ENCODE data around the gene CCDC63.
A peak's percentile ranks its signal among the peaks of the same experiment; 100 is the strongest.

The CCDC63 gene

DNA sequence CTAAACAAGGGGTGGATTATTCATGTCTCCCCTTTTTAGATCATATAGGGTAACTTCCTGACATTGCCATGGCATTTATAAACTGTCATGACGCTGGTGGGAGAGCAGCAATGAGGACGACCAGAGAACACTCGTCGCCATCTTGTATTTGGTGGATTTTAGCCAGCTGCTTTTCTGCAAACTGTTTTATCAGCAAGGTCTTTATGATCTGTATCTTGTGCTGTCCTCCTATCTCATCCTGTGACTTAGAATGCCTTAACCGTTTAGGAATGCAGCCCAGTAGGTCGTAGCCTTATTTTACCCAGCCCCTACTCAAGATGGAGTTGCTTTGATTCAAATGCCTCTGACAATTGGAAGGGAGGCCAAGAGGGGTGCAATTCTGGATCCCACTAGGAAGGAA, 5.8 kb upstream of the CCDC63 start:
- ChIA-PET CTCF (interaction anchor here (2.4 kb wide), 1 partner anchor 15 kb away, joined by 6 read pairs; no protein-coding TSS in a partner anchor), POLR2A (no interaction called here)
- 86% methylated on average over 6 of the region's 6 CpGs for WGBS (ENCODE audit: insufficient coverage)
- Histone ChIP-seq H3K4me3 (ENCODE audit: control insufficient read depth in 1 of 7, extremely low read depth in 1 of 7, insufficient read depth in 4 of 7, low read depth in 2 of 7, low read length in 6 of 7) (no peak overlapping the region), H3K9me3 (ENCODE audit: control extremely low read depth in 1 of 5, control insufficient read depth in 4 of 5, insufficient read depth in 2 of 5, low read depth in 1 of 5, low read length in 4 of 5) (no peaks in the 10 kb centered on the region), H3K36me3 (ENCODE audit: control insufficient read depth in 4 of 4, insufficient read depth in 4 of 4, low read length in 3 of 4) (no peaks in the 10 kb centered on the region), H3K4me1 (ENCODE audit: control extremely low read depth in 1 of 4, control insufficient read depth in 4 of 4, insufficient read depth in 4 of 4, low read length in 3 of 4) (no peaks in the 10 kb centered on the region), H3K27ac (ENCODE audit: insufficient read depth in 1 of 2, low read depth in 1 of 2, low read length in 2 of 2, poor library complexity in 1 of 2, severe bottlenecking in 2 of 2) (no peak overlapping the region), H3K27me3 (replicated peaks in 2 of 5; ENCODE audit: control insufficient read depth in 4 of 5, insufficient read depth in 5 of 5, low read length in 4 of 5) (no peaks in the 10 kb centered on the region)
- no peak for DNase-seq

DNA sequence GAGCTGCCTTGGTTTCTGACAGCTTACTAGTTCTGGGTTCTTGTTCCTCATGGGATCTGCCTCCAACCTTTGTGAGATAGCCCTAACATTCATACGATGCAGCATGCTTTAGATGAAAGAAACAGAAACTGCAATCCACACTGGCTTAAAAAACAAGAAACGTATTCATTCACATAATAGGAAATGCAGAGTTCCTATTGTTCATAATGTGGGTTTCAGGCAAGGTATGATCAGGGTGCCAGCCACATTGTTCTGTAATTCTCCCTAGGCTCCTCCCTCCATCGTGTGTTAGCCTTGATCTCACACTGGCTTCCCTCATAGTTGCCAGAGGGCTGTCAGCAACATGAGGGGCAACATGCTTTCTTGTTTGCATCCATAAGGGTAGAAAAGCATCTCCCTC, 2.7 kb upstream of the CCDC63 start:
- H3K4me3 ChIP-seq (ENCODE audit: control insufficient read depth in 1 of 7, extremely low read depth in 1 of 7, insufficient read depth in 4 of 7, low read depth in 2 of 7, low read length in 6 of 7): no peak overlapping the region
- 90% methylated on average over 2 of the region's 3 CpGs for WGBS (ENCODE audit: insufficient coverage)
- peaks cover 0 to 5% (median 0%) of the 10 kb centered on the region in 5 experiments for H3K27me3 ChIP-seq (replicated peaks in 2 of 5; ENCODE audit: control insufficient read depth in 4 of 5, insufficient read depth in 5 of 5, low read length in 4 of 5)
- ChIA-PET CTCF (no interaction called here), POLR2A (no interaction called here)
- no peak for DNase-seq
- H3K9me3 ChIP-seq (ENCODE audit: control extremely low read depth in 1 of 5, control insufficient read depth in 4 of 5, insufficient read depth in 2 of 5, low read depth in 1 of 5, low read length in 4 of 5): no peaks in the 10 kb centered on the region
- H3K36me3 ChIP-seq (ENCODE audit: control insufficient read depth in 4 of 4, insufficient read depth in 4 of 4, low read length in 3 of 4): no peaks in the 10 kb centered on the region
- no peak overlapping the region for H3K27ac ChIP-seq (ENCODE audit: insufficient read depth in 1 of 2, low read depth in 1 of 2, low read length in 2 of 2, poor library complexity in 1 of 2, severe bottlenecking in 2 of 2)
- peaks cover 0 to 8% (median 4%) of the 10 kb centered on the region in 4 experiments for H3K4me1 ChIP-seq (ENCODE audit: control extremely low read depth in 1 of 4, control insufficient read depth in 4 of 4, insufficient read depth in 4 of 4, low read length in 3 of 4)

DNA sequence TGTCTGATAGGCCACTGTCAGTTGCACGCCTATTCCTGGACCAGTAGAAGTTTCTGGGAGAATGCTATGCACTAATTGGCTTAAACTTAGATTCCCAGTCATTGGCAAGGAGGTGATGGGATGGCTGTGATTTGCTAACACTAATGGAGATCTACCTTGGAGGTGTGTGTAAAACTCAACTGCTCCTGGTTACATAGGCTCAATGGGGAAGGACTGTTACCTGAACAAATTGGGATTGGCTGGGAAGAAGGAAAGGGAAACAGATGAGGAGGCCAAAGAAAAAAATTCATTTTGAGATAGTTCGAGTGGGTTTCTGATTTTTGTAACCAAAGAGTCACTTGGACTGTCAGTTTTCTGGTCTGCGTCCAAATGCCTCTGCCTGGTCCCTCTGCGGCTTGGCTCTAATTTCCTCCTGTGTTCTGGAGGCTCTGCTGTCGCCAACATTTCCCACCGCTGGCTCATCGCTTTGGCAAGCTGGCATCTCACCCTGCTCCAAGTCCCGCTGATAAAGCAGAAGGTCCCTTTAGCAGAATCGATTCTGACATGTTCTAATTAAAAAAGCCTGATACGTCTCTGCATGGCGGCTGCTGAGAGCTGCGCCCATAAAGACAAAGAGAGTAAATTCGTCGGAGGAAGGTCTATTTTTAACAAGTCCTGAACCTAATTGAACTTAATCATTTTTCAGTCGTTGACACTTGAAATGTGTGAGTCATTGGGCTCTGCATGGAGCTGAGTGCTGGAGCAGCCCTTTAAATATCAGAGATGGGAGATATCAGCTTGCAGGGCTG, 2.0 kb upstream of the CCDC63 start:
- 91% methylated on average over 12 of the region's 15 CpGs for WGBS (ENCODE audit: insufficient coverage)
- POLR2A ChIA-PET: no interaction called here

DNA sequence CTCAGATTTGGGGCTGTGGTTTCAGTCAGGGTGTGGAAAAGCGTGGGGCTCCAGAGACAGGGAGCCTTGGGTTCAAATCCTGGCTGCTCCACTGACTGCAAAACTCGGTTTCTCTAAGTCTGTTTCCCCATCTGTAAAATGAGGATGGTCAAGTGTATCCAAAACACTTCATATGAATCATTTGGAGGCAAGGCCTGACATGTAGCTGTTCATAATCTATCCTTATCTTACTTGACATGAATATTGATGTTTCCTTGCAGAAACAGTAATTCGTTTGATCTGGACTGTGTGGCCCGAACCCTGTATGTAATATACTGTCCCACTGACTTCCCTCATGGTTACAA, 1.5 kb upstream of the CCDC63 start:
- 77% methylated on average over 4 of the region's 4 CpGs for WGBS (ENCODE audit: insufficient coverage)
- no peaks in the 10 kb centered on the region for H3K36me3 ChIP-seq (ENCODE audit: control insufficient read depth in 4 of 4, insufficient read depth in 4 of 4, low read length in 3 of 4)
- peaks cover 0 to 8% (median 4%) of the 10 kb centered on the region in 4 experiments for H3K4me1 ChIP-seq (ENCODE audit: control extremely low read depth in 1 of 4, control insufficient read depth in 4 of 4, insufficient read depth in 4 of 4, low read length in 3 of 4)
- CTCF ChIA-PET: no interaction called here
- H3K9me3 ChIP-seq (ENCODE audit: control extremely low read depth in 1 of 5, control insufficient read depth in 4 of 5, insufficient read depth in 2 of 5, low read depth in 1 of 5, low read length in 4 of 5): no peaks in the 10 kb centered on the region
- DNase-seq: no peak
- H3K4me3 ChIP-seq (ENCODE audit: control insufficient read depth in 1 of 7, extremely low read depth in 1 of 7, insufficient read depth in 4 of 7, low read depth in 2 of 7, low read length in 6 of 7): no peak overlapping the region
- peaks cover 0 to 5% (median 0%) of the 10 kb centered on the region in 5 experiments for H3K27me3 ChIP-seq (replicated peaks in 2 of 5; ENCODE audit: control insufficient read depth in 4 of 5, insufficient read depth in 5 of 5, low read length in 4 of 5)
- POLR2A ChIA-PET: no interaction called here
- no peak overlapping the region for H3K27ac ChIP-seq (ENCODE audit: insufficient read depth in 1 of 2, low read depth in 1 of 2, low read length in 2 of 2, poor library complexity in 1 of 2, severe bottlenecking in 2 of 2)

More for the DNA sequence above, 2.0 kb upstream of the CCDC63 start:
- H3K4me3 ChIP-seq (ENCODE audit: control insufficient read depth in 1 of 7, extremely low read depth in 1 of 7, insufficient read depth in 4 of 7, low read depth in 2 of 7, low read length in 6 of 7): no peak overlapping the region
- CTCF ChIA-PET: no interaction called here
- H3K9me3 ChIP-seq (ENCODE audit: control extremely low read depth in 1 of 5, control insufficient read depth in 4 of 5, insufficient read depth in 2 of 5, low read depth in 1 of 5, low read length in 4 of 5): no peaks in the 10 kb centered on the region
- DNase-seq: peak in 1 of 3 donors; percentile 32
- no peak overlapping the region for H3K27ac ChIP-seq (ENCODE audit: insufficient read depth in 1 of 2, low read depth in 1 of 2, low read length in 2 of 2, poor library complexity in 1 of 2, severe bottlenecking in 2 of 2)
- peaks cover 0 to 8% (median 4%) of the 10 kb centered on the region in 4 experiments for H3K4me1 ChIP-seq (ENCODE audit: control extremely low read depth in 1 of 4, control insufficient read depth in 4 of 4, insufficient read depth in 4 of 4, low read length in 3 of 4)
- no peaks in the 10 kb centered on the region for H3K36me3 ChIP-seq (ENCODE audit: control insufficient read depth in 4 of 4, insufficient read depth in 4 of 4, low read length in 3 of 4)
- peaks cover 0 to 5% (median 0%) of the 10 kb centered on the region in 5 experiments for H3K27me3 ChIP-seq (replicated peaks in 2 of 5; ENCODE audit: control insufficient read depth in 4 of 5, insufficient read depth in 5 of 5, low read length in 4 of 5)

DNA sequence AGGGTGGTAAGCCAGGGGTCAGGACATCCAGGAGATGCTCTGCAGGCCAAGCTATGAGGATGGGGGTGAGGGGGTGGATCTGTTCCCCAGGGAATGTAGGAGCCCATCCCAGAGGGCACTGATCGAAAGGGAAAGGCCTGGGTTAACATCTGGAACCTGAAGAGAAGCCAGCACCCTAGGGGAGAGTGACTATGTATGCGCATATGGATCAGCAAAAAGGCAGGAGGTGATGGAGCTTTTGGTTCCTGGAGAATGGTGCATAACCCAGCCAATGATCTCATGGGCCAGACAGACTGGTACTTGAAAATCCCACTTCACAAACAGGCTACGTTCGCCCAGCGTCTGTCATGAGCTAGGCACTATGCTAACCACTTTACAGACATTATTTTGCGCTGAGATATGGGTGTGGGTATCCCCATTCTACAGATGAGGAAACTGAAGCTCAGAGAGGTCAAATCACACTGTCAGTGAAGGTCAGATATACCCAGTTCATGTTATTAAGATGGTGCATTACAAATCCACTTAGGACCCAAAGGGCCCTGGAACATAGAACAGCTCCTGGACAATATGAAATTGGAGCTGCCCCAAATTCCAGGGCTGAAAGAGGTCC, 1.6 kb downstream of the CCDC63 start:
- Histone ChIP-seq H3K27me3 (replicated peaks in 2 of 5; ENCODE audit: control insufficient read depth in 4 of 5, insufficient read depth in 5 of 5, low read length in 4 of 5) (peaks cover 0 to 5% (median 0%) of the 10 kb centered on the region in 5 experiments), H3K36me3 (ENCODE audit: control insufficient read depth in 4 of 4, insufficient read depth in 4 of 4, low read length in 3 of 4) (no peaks in the 10 kb centered on the region), H3K4me1 (ENCODE audit: control extremely low read depth in 1 of 4, control insufficient read depth in 4 of 4, insufficient read depth in 4 of 4, low read length in 3 of 4) (peaks cover 0 to 8% (median 4%) of the 10 kb centered on the region in 4 experiments), H3K4me3 (ENCODE audit: control insufficient read depth in 1 of 7, extremely low read depth in 1 of 7, insufficient read depth in 4 of 7, low read depth in 2 of 7, low read length in 6 of 7) (no peak overlapping the region), H3K9me3 (ENCODE audit: control extremely low read depth in 1 of 5, control insufficient read depth in 4 of 5, insufficient read depth in 2 of 5, low read depth in 1 of 5, low read length in 4 of 5) (no peaks in the 10 kb centered on the region), H3K27ac (ENCODE audit: insufficient read depth in 1 of 2, low read depth in 1 of 2, low read length in 2 of 2, poor library complexity in 1 of 2, severe bottlenecking in 2 of 2) (no peak overlapping the region)
- ChIA-PET CTCF (interaction anchor here (0.6 to 2.7 kb wide), 6 partner anchors 10 to 159 kb away, joined by 3 to 10 read pairs (median 4); no protein-coding TSS in a partner anchor), POLR2A (no interaction called here)
- DNase-seq: no peak
- WGBS (ENCODE audit: insufficient coverage): 98% methylated on average over 6 of the region's 6 CpGs

DNA sequence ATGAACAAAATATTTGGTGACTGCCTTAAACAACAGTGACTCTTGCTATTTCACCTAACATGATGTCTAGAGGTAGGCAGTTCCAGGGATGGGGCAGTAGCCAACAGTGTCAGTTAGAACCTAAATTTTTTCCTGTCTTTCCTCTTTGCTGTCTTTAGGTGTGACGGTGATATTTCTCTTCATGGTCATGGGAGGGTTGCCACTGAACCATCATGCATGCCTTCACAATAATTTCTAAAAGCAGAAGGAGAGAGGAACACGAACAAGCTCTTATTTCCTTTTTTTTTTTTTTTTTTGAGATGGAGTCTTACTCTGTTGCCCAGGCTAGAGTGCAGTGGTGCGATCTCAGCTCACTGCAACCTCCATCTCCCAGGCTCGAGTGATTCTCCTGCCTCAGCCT, 2.4 kb downstream of the CCDC63 start:
- peaks cover 0 to 8% (median 4%) of the 10 kb centered on the region in 4 experiments for H3K4me1 ChIP-seq (ENCODE audit: control extremely low read depth in 1 of 4, control insufficient read depth in 4 of 4, insufficient read depth in 4 of 4, low read length in 3 of 4)
- H3K27me3 ChIP-seq (replicated peaks in 2 of 5; ENCODE audit: control insufficient read depth in 4 of 5, insufficient read depth in 5 of 5, low read length in 4 of 5): peaks cover 0 to 5% (median 0%) of the 10 kb centered on the region in 5 experiments
- WGBS (ENCODE audit: insufficient coverage): 100% methylated on average over 1 of the region's 4 CpGs
- no peaks in the 10 kb centered on the region for H3K9me3 ChIP-seq (ENCODE audit: control extremely low read depth in 1 of 5, control insufficient read depth in 4 of 5, insufficient read depth in 2 of 5, low read depth in 1 of 5, low read length in 4 of 5)
- no peak for DNase-seq
- CTCF ChIA-PET: interaction anchor here (0.7 to 2.7 kb wide), 3 partner anchors 9 to 378 kb away, joined by 3 to 10 read pairs (median 9); no protein-coding TSS in a partner anchor
- H3K36me3 ChIP-seq (ENCODE audit: control insufficient read depth in 4 of 4, insufficient read depth in 4 of 4, low read length in 3 of 4): no peaks in the 10 kb centered on the region
- H3K27ac ChIP-seq (ENCODE audit: insufficient read depth in 1 of 2, low read depth in 1 of 2, low read length in 2 of 2, poor library complexity in 1 of 2, severe bottlenecking in 2 of 2): no peak overlapping the region
- H3K4me3 ChIP-seq (ENCODE audit: control insufficient read depth in 1 of 7, extremely low read depth in 1 of 7, insufficient read depth in 4 of 7, low read depth in 2 of 7, low read length in 6 of 7): no peak overlapping the region
- POLR2A ChIA-PET: no interaction called here
